Endometrium (tissue), 2 donors: Measurements from ENCODE around the gene SEPTIN6.

Source experiments
- FAIRE-seq: peaks from 2 replicates; lab custom pipeline; 2012; peaks lifted over from hg19 to GRCh38; lab: Jason Lieb, UNC
- donor health status: control.
- donor health status: control.

The SEPTIN6 gene

DNA sequence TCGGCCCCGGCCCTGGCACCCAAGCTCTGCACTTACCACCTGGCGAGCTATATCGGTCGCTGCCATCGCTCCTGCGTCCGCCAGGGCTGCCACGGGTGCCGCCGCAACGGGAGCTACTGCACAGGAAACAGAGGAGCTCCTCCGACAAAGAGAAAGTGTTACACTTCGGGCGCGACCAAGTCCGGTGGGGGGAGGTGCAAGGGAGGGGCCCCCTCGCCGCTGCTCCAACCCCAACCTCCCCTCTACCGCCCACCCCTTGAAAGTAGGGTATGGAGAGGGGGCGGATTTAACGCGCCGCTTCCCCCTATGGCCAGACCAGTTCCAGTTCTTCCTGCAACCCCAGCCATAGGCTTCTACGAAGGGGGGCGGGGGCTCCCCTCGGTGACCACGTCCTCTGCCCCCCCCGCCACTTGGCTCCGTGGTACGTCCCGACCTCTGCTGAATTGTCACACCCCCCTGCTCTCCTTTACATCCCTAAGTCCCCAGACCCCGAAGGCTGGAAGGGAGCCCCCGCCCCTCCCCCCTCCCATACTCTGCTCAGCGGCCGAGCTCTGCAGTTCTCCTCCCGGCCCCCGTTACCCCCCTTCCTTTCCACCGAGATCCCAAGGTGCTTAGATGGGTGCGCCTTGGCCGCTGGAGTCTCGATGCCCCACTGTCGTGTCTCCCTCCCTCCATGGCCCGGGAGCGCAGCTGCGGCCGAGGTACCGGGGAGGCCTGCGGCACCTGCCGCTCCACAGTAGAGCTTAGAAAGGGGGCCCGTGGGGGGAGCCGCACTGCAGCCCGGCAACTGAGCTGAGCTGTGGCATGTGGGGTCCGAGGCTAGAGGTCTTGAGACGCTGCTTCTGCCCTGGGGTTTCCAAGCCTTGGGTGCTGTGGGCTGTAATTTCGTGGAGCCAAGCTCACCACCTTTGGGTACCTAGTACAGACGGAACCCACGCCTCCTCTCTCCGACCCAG, at the start of gene SEPTIN6:
TSS of gene SEPTIN6 (minus strand) at position 129 of the 956 bp plus-strand sequence. CDS start at position 66, 63 bp downstream.
- no peak for FAIRE-seq

DNA sequence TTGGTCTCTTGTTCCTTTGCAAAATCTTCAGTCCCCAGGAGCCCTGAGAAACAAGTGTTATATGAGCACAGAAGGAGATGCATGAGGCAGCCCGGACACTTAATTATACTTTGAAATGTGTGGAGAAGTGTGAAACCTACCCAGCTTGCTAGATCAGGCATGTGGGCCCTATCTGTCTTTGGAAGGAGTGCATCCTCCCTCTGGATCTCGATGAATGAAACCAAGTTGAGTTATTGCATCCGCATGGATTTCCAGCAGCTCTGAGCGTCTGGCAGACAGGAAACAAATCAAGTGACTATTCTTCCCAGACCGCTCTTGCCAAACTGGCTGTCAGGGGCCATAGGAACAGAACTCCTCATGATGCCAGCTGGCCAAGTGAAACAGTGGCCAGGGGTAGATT, 45.8 kb upstream of the SEPTIN6 start:
- FAIRE-seq, result no peak

GRCh38 chrX:119736206-119736764, 43.3 kb upstream of the SEPTIN6 start:
- no peak for FAIRE-seq

DNA sequence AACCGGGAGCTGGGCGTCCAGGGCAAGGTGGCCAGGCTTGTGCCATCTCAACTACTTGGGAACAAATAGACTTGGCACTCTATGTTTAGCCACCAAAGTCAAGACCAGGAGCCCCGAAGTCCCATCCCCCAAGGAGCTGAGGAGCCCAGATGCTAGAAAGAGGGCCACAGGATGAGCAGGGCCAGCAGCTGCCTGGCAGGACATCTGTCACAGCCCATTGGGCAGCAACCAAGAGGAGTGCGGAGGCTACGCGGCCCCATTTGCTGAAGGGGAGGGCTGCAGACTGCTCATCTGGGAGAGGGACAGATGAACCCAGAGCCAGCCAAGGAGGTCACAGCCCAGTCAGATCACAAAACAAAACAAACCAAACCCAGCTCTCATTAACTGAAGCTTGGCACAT, 42.5 kb upstream of the SEPTIN6 start:
- no peak for FAIRE-seq

DNA sequence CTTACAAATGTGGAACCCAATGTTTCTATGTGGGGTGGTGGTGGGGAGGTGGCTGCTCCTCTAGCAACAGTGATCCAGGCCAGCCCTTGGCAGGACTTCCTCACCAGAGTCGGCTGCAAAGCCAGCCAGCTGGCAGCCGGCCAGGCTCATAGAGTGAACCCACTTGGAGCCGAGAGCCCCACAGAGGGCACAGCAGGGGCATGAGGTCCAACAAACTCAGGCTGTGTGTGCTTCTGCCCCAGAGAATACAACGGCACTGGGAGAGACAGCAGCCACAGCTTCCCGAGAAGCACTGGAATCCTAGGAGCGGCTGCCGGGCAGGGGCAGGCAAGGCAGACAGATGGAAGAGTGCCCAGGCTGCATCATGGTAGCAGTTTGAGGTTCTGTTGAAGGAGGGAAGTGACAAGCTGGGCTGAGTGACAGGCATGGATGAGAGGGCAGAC, 42.0 kb upstream of the SEPTIN6 start:
- no peak for FAIRE-seq

DNA sequence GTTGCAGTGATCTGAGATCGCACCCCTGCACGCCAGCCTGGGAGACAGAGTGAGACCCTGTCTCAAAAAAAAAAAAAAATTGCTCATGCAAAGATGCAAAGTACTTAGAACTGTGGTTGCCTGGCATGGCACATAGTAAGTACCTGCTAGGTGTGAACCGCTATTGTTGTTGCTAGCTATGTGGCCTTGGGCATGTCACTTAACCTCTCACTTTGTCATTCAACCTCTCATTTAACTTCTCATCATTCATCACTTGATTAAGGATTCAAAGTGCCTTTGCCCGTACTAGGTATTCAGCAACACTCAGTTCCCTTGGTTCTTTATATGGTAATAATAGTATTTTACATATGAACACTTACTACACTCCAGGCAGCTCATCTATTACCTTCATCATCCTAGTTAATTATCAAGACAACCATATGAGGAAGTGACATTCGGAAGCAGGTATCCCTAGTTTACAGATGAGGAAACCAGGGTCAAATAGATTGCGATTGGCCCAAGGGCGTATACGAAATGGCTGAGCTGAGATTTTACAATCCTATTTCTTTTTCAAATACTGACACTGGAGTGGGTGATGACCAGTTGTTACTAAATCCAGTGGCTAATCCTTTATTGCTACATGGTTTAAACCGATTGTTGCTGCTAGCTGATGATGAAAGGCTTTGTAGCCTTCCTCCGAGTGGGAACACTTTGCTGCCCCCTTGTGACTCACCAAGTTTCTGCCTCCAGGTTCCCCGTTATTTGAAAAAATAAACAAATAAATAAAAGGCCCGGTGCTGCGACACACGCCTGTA, 36.6 kb upstream of the SEPTIN6 start:
- no peak for FAIRE-seq

- no peak for FAIRE-seq
Measured at GRCh38 chrX:119728487-119728886, 35.5 kb upstream of the SEPTIN6 start.

DNA sequence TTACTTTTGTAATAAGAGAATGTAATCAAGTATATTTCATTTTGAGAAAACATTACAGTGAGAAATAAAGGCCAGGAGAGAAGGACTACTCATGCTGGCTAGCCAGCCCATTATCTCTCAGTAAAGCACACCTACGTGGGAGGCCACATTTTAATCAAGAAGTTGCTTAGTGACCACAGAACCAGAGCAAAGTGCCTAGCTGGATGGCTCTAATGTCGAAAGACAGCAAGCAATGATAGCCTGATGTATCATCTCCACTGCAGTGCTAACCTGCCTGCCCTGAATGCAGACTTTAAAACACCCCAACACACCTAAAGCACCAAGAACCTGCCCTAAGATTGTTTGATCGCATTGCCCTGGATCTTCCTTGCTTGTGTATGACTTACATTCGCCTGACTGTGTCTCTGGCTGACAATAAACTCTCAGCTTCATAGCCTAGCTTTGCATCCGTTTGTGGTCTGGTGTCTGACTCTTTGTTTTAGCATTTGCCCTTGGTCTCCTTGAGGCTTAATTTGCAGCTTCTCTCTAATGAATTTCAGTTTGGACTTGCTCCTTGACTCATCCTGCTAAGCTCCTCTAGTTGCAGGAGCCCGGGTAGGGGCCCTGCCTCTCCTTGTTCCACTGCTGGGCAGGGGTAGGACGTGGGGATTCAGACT, 34.1 kb upstream of the SEPTIN6 start:
- no peak for FAIRE-seq

DNA sequence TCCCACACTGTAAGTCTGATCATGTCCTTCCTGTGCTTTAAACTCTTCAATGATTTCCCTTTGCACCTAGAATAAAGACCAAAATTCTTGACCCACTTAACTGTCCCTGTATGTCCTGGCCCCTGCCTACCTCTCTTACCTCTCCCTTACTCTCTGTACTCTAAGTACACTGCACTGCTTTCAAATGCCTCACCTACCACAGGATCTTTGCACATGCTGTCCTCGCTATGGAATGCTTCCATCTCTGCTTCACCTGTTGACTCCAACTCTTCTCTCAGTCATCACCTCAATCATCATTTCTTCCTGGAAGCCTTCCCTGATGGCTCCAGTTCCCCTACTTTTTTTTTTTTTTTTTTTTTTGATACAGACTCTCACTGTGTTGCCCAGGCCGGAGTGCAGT, 29.0 kb upstream of the SEPTIN6 start:
- no peak for FAIRE-seq

DNA sequence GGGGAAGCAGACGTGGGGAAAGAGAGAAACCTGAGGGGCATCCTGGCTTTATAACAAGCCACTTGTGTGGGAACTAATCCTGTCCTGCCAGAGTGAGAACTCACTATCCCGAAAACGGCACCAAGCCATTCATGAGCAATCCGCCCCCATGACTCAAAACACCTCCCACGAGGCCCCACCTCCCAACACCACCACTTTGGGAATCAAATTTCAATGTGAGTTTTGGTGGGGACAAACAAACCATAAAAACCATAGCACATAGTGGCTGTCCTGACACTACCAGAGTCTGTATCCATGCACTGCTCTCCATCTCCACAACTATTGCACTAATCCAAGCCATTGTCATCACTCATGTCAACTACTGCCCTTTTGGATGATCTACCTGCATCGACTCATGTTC, 28.5 kb upstream of the SEPTIN6 start:
- FAIRE-seq, result no peak

DNA sequence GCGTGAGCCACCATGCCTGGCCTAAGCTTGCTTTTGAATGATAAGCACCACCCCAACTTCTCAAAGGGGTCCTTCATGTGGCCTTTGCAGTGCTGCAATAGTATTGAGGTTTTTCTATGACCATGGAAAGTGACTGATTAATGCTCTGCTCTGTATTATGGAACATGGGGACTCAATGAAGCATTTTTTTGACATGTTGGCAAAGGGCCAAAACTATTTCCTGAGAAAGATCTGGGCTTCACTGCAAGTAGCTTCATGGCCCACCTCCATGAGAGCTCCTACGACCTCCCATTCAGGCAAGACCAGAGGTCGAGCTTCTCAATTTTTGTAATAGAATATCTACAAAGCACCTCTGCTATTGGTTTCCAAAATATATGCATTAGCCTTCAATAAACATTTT, 16.7 kb upstream of the SEPTIN6 start:
- FAIRE-seq, result no peak

DNA sequence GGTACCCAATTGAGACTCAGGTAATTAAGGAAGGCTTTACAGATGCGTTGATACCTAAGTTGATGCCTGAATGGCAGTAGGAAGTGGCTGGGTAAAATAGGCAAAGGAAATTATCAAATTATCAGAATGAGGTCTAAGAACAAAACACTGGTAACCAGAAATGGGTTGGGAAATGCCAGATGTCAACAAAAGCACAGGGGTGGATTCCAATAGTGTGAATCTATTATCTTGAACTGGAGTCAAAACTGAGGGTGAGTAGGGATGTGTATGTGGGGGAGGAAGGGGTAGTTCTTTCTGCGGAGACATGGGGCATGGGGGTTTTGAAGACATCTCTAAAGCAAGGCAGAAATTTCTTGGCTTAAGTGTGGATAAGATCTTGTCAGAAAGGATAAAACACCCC, 16.0 kb upstream of the SEPTIN6 start:
- no peak for FAIRE-seq

DNA sequence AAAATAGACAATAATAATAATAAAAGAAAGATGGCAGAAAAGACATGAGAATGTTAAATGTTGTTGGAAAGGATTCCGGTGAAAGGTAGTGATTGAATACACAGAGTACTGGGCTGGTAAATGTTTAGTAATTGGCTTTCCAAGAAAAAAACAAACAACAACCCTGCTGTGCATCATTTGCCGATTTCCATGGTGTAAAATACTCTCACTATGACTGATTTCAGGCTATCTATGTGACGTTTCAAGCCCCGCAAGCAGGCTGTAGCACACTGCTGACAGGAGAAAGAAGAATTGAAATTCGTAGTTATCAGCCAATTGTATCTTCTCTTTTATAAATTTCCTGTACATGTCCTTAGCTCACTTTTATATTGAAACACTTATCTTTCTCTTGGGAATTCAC, 13.6 kb upstream of the SEPTIN6 start:
- no peak for FAIRE-seq

DNA sequence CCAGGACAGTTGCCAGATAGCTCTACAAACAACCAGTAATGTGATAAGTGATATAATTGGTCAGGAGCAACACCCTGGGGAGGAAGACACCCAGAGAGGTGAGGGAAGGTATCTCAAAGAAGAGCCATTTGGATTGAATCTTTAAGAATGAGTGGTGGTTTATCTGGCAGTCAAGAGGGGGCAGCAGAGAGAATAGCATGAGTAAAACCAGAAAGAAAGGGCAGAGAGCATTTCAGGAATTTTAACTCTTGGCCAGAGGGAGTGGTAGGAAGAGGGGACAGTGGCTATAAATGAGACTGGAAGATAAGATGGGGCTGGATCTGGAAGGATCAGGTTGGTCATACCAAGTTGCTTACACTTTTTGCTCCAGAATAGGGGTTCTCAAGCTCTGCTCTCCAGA, 5.9 kb upstream of the SEPTIN6 start:
- no peak for FAIRE-seq

DNA sequence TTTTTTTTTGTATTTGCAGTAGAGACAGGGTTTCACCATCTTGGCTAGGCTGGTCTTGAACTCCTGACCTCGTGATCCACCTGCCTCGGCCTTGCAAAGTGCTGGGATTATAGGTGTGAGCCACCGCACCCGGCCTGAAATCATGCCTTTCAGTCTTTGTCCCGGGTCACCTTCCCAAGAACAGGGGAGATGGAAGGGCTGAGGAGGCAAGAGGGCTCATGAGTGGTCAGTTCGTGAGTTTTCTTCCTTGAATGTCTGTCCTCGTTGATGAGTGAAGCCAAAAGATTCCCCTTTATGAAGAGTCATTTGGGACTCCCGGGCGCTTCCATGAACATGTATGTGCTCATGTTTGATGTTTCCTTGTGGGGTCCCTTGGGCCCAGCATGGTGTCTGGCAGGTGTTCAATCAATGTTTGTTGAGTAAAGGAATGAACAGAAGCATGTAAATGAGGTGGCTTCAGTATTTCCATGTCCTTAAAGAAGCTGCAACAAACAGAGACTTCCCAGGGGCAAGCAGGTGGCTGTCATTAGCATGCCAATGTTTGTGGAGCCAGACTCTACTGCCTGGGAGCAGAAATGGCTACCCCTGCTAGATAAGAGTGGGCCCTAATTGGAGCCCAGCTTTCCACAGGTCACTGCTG, 3.4 kb upstream of the SEPTIN6 start:
- FAIRE-seq, result no peak

- FAIRE-seq, result no peak
Measured at GRCh38 chrX:119695535-119696050, 2.6 kb upstream of the SEPTIN6 start.

DNA sequence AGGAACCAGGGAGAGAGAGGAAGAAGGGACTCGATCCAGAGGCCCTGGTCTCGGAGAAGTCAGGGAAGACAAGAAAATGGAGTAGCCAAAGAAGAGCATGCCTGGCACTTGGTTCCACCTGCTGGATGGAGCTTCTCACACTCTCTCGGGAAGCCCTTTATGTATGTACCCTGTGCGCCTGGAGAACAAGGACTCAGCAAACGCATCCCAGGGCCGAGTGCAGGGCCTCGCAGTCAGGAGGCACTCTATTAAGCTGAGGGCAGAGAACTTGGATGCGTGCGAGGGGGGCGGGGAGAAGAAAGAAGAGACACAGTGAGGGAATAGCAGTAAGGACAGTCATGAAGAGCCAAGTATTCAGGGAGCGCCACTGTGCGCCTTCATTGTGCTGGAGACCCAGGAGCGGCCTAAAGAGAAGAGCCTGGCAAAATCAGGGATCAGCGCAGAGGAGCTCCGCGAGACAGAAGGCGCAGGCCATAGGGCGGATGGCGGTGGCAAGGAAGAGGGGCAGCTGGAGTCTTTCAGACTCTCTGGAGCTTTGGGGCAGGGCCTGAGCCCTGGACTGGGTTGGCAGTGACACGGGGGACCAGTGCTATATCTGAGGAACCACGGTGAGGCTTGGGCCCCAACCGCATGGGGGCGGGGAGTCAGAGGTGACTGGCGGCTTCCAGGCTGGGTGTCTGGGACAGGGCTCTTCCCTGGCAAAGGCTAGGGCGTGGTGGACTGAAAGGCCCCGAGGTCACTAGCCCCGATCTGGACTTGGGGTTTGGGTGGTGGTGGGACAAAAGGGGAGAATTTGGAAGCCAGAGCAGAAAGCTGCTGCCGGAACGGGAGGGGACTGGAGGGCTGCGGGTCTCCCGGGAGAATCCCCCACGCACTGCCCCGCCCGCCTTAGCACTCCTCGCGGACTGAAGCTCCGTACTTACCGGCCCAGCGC, 1.9 kb upstream of the SEPTIN6 start:
- no peak for FAIRE-seq

GRCh38 chrX:119693996-119694451, 1.1 kb upstream of the SEPTIN6 start:
- no peak for FAIRE-seq

GRCh38 chrX:119692191-119693039, 553 bp downstream of the SEPTIN6 start:
- FAIRE-seq, result no peak
